HuH-7 (cell line): ENCODE measurements around the gene PNMA3.
"Not testable (repeated sequence)": the region's sequence is repeated elsewhere in the genome, so short reads cannot be mapped to it uniquely, and the experiment has no call there.

Source experiments
- DNase-seq: peaks from one replicate; pipeline ENCODE4 v3.0.0; 2011; ENCODE audit warnings: low spot score

PNMA3 gene

GRCh38 chrX:153074262-153074899, 18.1 kb downstream of the PNMA3 start:
- DNase-seq = no peak

GRCh38 chrX:153074935-153075334, 18.7 kb downstream of the PNMA3 start:
- no peak for DNase-seq

GRCh38 chrX:153075366-153075765, 19.1 kb downstream of the PNMA3 start:
- no peak for DNase-seq

GRCh38 chrX:153077437-153078135, 21.3 kb downstream of the PNMA3 start:
- DNase-seq = not testable (repeated sequence)

- DNase-seq = not testable (repeated sequence)
Measured at GRCh38 chrX:153083238-153083923, 27.1 kb downstream of the PNMA3 start.

- no peak for DNase-seq
Measured at GRCh38 chrX:153102418-153102817, 46.1 kb downstream of the PNMA3 start.

- DNase-seq = not testable (repeated sequence)
Measured at GRCh38 chrX:153104959-153105358, 48.7 kb downstream of the PNMA3 start.

- DNase-seq = not testable (repeated sequence)
Measured at GRCh38 chrX:153106092-153106801, 50.0 kb downstream of the PNMA3 start.
